ENCODE results near the gene STAC2. TPM values are rescaled to one million over a fixed set of nuclear protein-coding genes. Genes with fewer than 3 reads are reported as not detected.

The STAC2 gene
- total and polyA plus RNA-seq, 9 of the 15 experiments (the other 6 are each of a cell fraction or from before 2014, with no cell fraction given): not detected

DNA sequence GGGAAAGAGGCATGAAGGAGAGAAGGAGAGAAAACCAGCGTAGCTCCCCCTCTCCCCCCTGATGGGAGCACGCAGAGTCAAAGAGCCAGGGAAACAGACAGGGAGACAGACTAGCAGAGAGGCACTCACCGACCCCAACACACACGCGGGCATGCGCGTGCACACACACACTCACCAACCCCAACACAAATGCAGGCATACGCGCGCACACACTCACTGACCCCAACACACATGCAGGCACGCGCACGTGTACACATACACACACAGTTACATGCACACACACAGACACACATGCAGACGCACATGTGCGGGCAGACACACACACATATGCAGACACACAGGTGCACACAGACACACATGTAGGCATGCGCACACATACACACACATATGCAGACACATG lies 32.8 kb downstream of the STAC2 start:
- WGBS (ENCODE audit: insufficient coverage, low coverage, missing lambda C conversion rate): 92% methylated on average over 7 of the region's 16 CpGs
- no peak overlapping the region for H2AFZ ChIP-seq (ENCODE audit: low read depth, low read length)
- DNase-seq (ENCODE audit: extremely low read depth in 1 of 4, low spot score in 3 of 4) (no peak), FAIRE-seq (no peak), ATAC-seq (no peak)
- H3K36me3 ChIP-seq (ENCODE audit: control insufficient read depth, insufficient read depth, low read length): peaks cover 33% of the 10 kb centered on the region; the same call in 2 of the 3 replicates
- no peak overlapping the region for H3K9ac ChIP-seq (ENCODE audit: insufficient read depth in 1 of 2, low read depth in 2 of 2, low read length in 2 of 2)
- no peaks in the 10 kb centered on the region for H4K20me1 ChIP-seq (replicated peaks; ENCODE audit: control insufficient read depth, insufficient read depth, low read length)
- H3K27me3 ChIP-seq (ENCODE audit: control insufficient read depth in 2 of 2, insufficient read depth in 2 of 2, low read length in 2 of 2): no peaks in the 10 kb centered on the region
- H3K27ac ChIP-seq (ENCODE audit: extremely low read depth, low read depth, low read length): no peak overlapping the region
- no peaks in the 10 kb centered on the region for H3K9me3 ChIP-seq (replicated peaks; ENCODE audit: control insufficient read depth, insufficient read depth, low read depth, low read length)
- no peak overlapping the region for H3K4me2 ChIP-seq (ENCODE audit: insufficient read depth, low read length)
- H3K79me2 ChIP-seq (ENCODE audit: control insufficient read depth, insufficient read depth, low read length): peaks cover 18% of the 10 kb centered on the region; the same call in 2 of the 3 replicates
- in situ Hi-C loops (cut with MboI): no loop called here
- BruUV-seq (replicated peaks): no TSS peak
- H3K4me1 ChIP-seq (replicated peaks in 1 of 2; ENCODE audit: control insufficient read depth in 2 of 2, insufficient read depth in 2 of 2, low read length in 2 of 2): peaks cover 21 to 41% of the 10 kb centered on the region in 2 experiments; a peak in 4 of 5 replicates
- intact Hi-C loops (cut with micrococcal nuclease): no loop called here
- no peaks in the 10 kb centered on the region for H3K9me1 ChIP-seq (ENCODE audit: control insufficient read depth, insufficient read depth, low read length)
- ChIA-PET POLR2A (interaction anchor here (0.6 kb wide), 1 partner anchor 12 kb away, joined by 4 read pairs; no protein-coding TSS in a partner anchor), CTCF (ENCODE audit: low intra/inter-chr PET ratio) (no interaction called here)
- 0 out of 2 replicates have a peak, but pooled peaks have one; percentile 25 for TF ChIP-seq RBFOX2 (IDR thresholded peaks at IDR 0.05; ENCODE audit: low read depth, low read length)
- TF ChIP-seq CUX1 (CRISPR knock-in tag; IDR thresholded peaks at IDR 0.05): no peak
- TF ChIP-seq, protein P1, sequence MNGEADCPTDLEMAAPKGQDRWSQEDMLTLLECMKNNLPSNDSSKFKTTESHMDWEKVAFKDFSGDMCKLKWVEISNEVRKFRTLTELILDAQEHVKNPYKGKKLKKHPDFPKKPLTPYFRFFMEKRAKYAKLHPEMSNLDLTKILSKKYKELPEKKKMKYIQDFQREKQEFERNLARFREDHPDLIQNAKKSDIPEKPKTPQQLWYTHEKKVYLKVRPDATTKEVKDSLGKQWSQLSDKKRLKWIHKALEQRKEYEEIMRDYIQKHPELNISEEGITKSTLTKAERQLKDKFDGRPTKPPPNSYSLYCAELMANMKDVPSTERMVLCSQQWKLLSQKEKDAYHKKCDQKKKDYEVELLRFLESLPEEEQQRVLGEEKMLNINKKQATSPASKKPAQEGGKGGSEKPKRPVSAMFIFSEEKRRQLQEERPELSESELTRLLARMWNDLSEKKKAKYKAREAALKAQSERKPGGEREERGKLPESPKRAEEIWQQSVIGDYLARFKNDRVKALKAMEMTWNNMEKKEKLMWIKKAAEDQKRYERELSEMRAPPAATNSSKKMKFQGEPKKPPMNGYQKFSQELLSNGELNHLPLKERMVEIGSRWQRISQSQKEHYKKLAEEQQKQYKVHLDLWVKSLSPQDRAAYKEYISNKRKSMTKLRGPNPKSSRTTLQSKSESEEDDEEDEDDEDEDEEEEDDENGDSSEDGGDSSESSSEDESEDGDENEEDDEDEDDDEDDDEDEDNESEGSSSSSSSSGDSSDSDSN (IDR thresholded peaks at IDR 0.05; ENCODE audit: borderline replicate concordance in 1 of 2, low read depth in 2 of 2, low read length in 2 of 2): no peak
- TF ChIP-seq ZNF561 (CRISPR knock-in tag; conservative IDR thresholded peaks at IDR 0.05): no peak
- no peak overlapping the region for H3K4me3 ChIP-seq

All from K562 (cell line).